Right cardiac atrium (tissue), 5 donors: ENCODE data around the gene ADAMTSL5. TPM values are rescaled to one million over a fixed set of nuclear protein-coding genes. Genes with fewer than 3 reads are reported as not detected.

Experiments
- ATAC-seq, 2 donors: fragments of 200-7000 bp; cut with Tn5 transposase; one replicate each; pipeline versions ENCODE4 v1.8.0 to v1.9.1; 2020; ENCODE audit warnings: moderate library complexity in 2 of 2, mild to moderate bottlenecking in 1 of 2
- DNase-seq, 3 donors: peaks; one replicate each; pipeline ENCODE4 v3.0.0-alpha.2; 2020
- H3K27ac ChIP-seq: one replicate; pipeline ENCODE4 v1.5.1; 2013; ENCODE audit warnings: mild to moderate bottlenecking, low read length, control low read depth, moderate library complexity
- H3K27me3 ChIP-seq: one replicate; pipeline ENCODE4 v1.6.1; 2013; ENCODE audit not compliant: control insufficient read depth, insufficient read depth
- H3K4me1 ChIP-seq: one replicate; pipeline ENCODE4 v1.6.1; 2013; ENCODE audit warnings: low read length; ENCODE audit not compliant: control insufficient read depth, insufficient read depth
- H3K4me3 ChIP-seq: one replicate; pipeline ENCODE4 v1.5.1; 2013; ENCODE audit warnings: low read length, control low read depth
- H3K9me3 ChIP-seq: one replicate; pipeline ENCODE4 v1.6.1; 2013; ENCODE audit warnings: low read length; ENCODE audit not compliant: control insufficient read depth
- WGBS: extraction: QIAGEN DNeasy Blood & Tissue Kit; methylation state at CpG from one replicate; pipeline ENCODE4 v1.1.7; 2013; 5-methylcytosine and 5-hydroxymethylcytosine counted together
- intact Hi-C, 4 donors: fragments of 100-400 bp; cut with DNase I; formaldehyde crosslinking; loops; one replicate each; pipeline versions ENCODE4 v1.11.0 to v1.14.0; 2022 to 2023
- polyA plus RNA-seq: library from polyadenylated mRNA; stranded (reverse); fragments of 200-250 nt; gene quantifications from one replicate; pipeline ENCODE4 v1.2.3, GENCODE V29; 2013
- total RNA-seq, 4 donors: library from RNA; stranded (reverse); fragmentation: NEBNext Ultra II Directional; extraction: Animal tissue kit (Norgen Biotek cat#: 25700); gene quantifications; one replicate each; pipeline ENCODE4 v1.2.1, GENCODE V29; 2021
- donor health status: healthy with polysubstance abuse.
- donor health status: DM: no; HTN: yes; CAD: no.
- donor health status: DM: no; HTN: no; CAD: no.
- donor health status: DM: no; HTN: yes; CAD: no; lungs with severe emphysema.
- donor health status: DM: yes; HTN: yes; CAD: no.

The ADAMTSL5 gene
- total and polyA plus RNA-seq, 5 donors: 10.9 to 23.7 (median 19.1) TPM

GRCh38 chr19:1457031-1457739 lies 55.6 kb downstream of the ADAMTSL5 start:
- Histone ChIP-seq H3K4me1 (no peaks in the 10 kb centered on the region), H3K27ac (no peak overlapping the region), H3K4me3 (no peak overlapping the region), H3K27me3 (no peaks in the 10 kb centered on the region), H3K9me3 (no peaks in the 10 kb centered on the region)
- WGBS: 14% methylated on average over 48 of the region's 48 CpGs
- intact Hi-C loops: no loop called here
- DNase-seq: peak in 2 of 3 donors; percentile 42 to 62
- ATAC-seq: no peak

GRCh38 chr19:1456121-1456900 lies 56.5 kb downstream of the ADAMTSL5 start:
- WGBS: 23% methylated on average over 43 of the region's 43 CpGs
- no peak overlapping the region for H3K27ac ChIP-seq
- no peaks in the 10 kb centered on the region for H3K9me3 ChIP-seq
- intact Hi-C loops: no loop called here
- H3K4me1 ChIP-seq: no peaks in the 10 kb centered on the region
- ATAC-seq: no peak
- DNase-seq: peak in 1 of 3 donors; percentile 49
- H3K27me3 ChIP-seq: no peaks in the 10 kb centered on the region
- no peak overlapping the region for H3K4me3 ChIP-seq

GRCh38 chr19:1455336-1456120 lies 57.3 kb downstream of the ADAMTSL5 start:
- 4% methylated on average over 42 of the region's 42 CpGs for WGBS

More at GRCh38 chr19:1455336-1456120, 57.3 kb downstream of the ADAMTSL5 start:
- Histone ChIP-seq H3K4me3 (no peak overlapping the region), H3K9me3 (no peaks in the 10 kb centered on the region), H3K4me1 (no peaks in the 10 kb centered on the region), H3K27me3 (no peaks in the 10 kb centered on the region), H3K27ac (no peak overlapping the region)
- peak; percentile 56 to 77 (median 74) for DNase-seq
- ATAC-seq: peak; percentile 35 to 60
- intact Hi-C loops: no loop called here

Other genes starting within 250 kb of the ADAMTSL5 start
- 100 to 1,000 TPM; 288 to 417 (median 333) TPM for gene CIRBP, start 243.7 kb downstream of the ADAMTSL5 start, total RNA-seq
- gene CIRBP, start 243.7 kb downstream of the ADAMTSL5 start, polyA plus RNA-seq: 370 TPM
- 10 to 100 TPM; 15.9 to 18.1 (median 17.0) TPM for gene FAM174C, start 237.5 kb downstream of the ADAMTSL5 start, total RNA-seq
- gene FAM174C, start 237.5 kb downstream of the ADAMTSL5 start, polyA plus RNA-seq: 25.3 TPM
- not detected for gene EFNA2, start 227.1 kb downstream of the ADAMTSL5 start, total RNA-seq
- gene EFNA2, start 227.1 kb downstream of the ADAMTSL5 start, polyA plus RNA-seq: not detected
- gene NDUFS7, start 129.1 kb downstream of the ADAMTSL5 start, total RNA-seq: 100 to 1,000 TPM; 209 to 294 (median 259) TPM
- gene NDUFS7, start 129.1 kb downstream of the ADAMTSL5 start, polyA plus RNA-seq: 437 TPM
- gene GAMT, start 111.5 kb downstream of the ADAMTSL5 start, total RNA-seq: 10 to 100 TPM; 49.2 to 76.2 (median 66.4) TPM
- gene GAMT, start 111.5 kb downstream of the ADAMTSL5 start, polyA plus RNA-seq: 124 TPM
- 10 to 100 TPM; 78.7 to 92.1 (median 85.0) TPM for gene DAZAP1, start 105.4 kb downstream of the ADAMTSL5 start, total RNA-seq
- 65.3 TPM for gene DAZAP1, start 105.4 kb downstream of the ADAMTSL5 start, polyA plus RNA-seq
- gene RPS15, start 74.6 kb downstream of the ADAMTSL5 start, total RNA-seq: 100 to 1,000 TPM; 635 to 772 (median 696) TPM
- 1,857 TPM for gene RPS15, start 74.6 kb downstream of the ADAMTSL5 start, polyA plus RNA-seq
- under 1 TPM; 0.45 to 0.88 (median 0.68) TPM for gene APC2, start 62.9 kb downstream of the ADAMTSL5 start, total RNA-seq
- gene APC2, start 62.9 kb downstream of the ADAMTSL5 start, polyA plus RNA-seq: 0.61 TPM
- gene C19orf25, start 33.8 kb downstream of the ADAMTSL5 start, total RNA-seq: 10 to 100 TPM; 14.4 to 19.2 (median 18.1) TPM
- 23.6 TPM for gene C19orf25, start 33.8 kb downstream of the ADAMTSL5 start, polyA plus RNA-seq
- 1 to 10 TPM in 3 of 4 donors, under 1 TPM in 1; 0.33 to 2.4 (median 1.4) TPM for gene PCSK4, start 22.7 kb downstream of the ADAMTSL5 start, total RNA-seq
- gene PCSK4, start 22.7 kb downstream of the ADAMTSL5 start, polyA plus RNA-seq: 1.7 TPM
- 1 to 10 TPM; 1.1 to 1.8 (median 1.4) TPM for gene REEP6, start 21.8 kb downstream of the ADAMTSL5 start, total RNA-seq
- gene REEP6, start 21.8 kb downstream of the ADAMTSL5 start, polyA plus RNA-seq: 7.5 TPM
- not detected for gene PLK5, start 11.1 kb upstream of the ADAMTSL5 start, total RNA-seq
- 0.11 TPM for gene PLK5, start 11.1 kb upstream of the ADAMTSL5 start, polyA plus RNA-seq
- gene MEX3D, start 55.3 kb upstream of the ADAMTSL5 start, total RNA-seq: 10 to 100 TPM in 3 of 4 donors, 1 to 10 TPM in 1; 9.5 to 12.4 (median 11.7) TPM
- gene MEX3D, start 55.3 kb upstream of the ADAMTSL5 start, polyA plus RNA-seq: 4.4 TPM
- 10 to 100 TPM; 45.8 to 63.0 (median 58.9) TPM for gene MBD3, start 79.8 kb upstream of the ADAMTSL5 start, total RNA-seq
- 96.2 TPM for gene MBD3, start 79.8 kb upstream of the ADAMTSL5 start, polyA plus RNA-seq
- gene UQCR11, start 92.4 kb upstream of the ADAMTSL5 start, total RNA-seq: 100 to 1,000 TPM; 639 to 958 (median 854) TPM
- 472 TPM for gene UQCR11, start 92.4 kb upstream of the ADAMTSL5 start, polyA plus RNA-seq
- gene TCF3, start 139.6 kb upstream of the ADAMTSL5 start, total RNA-seq: 10 to 100 TPM; 20.1 to 23.6 (median 22.4) TPM
- 15.3 TPM for gene TCF3, start 139.6 kb upstream of the ADAMTSL5 start, polyA plus RNA-seq
- gene ONECUT3, start 240.5 kb upstream of the ADAMTSL5 start, total RNA-seq: not detected
- gene ONECUT3, start 240.5 kb upstream of the ADAMTSL5 start, polyA plus RNA-seq: not detected